Mesothelial cell of epicardium (in vitro differentiated cells): ENCODE measurements around the gene ACOT9. TPM values are rescaled to one million over a fixed set of nuclear protein-coding genes. Genes with fewer than 3 reads are reported as not detected.
"Not testable (repeated sequence)": the region's sequence is repeated elsewhere in the genome, so short reads cannot be mapped to it uniquely, and the experiment has no call there.

ENCODE experiments used
- DNase-seq, 2 experiments: peaks; one replicate each; pipeline ENCODE4 v3.0.0; 2021; ENCODE audit warnings: low spot score in 2 of 2; ENCODE audit not compliant: unreplicated experiment in 2 of 2
- H3K27ac Mint-ChIP-seq: 2 replicates; pipeline ENCODE4 v1.8.0; 2021; ENCODE audit warnings: mixed read lengths
- H3K27me3 Mint-ChIP-seq: 2 replicates; pipeline ENCODE4 v1.8.0; 2021; ENCODE audit warnings: low read depth, mixed read lengths
- H3K36me3 Mint-ChIP-seq: 2 replicates; pipeline ENCODE4 v1.8.0; 2021; ENCODE audit warnings: mixed read lengths
- H3K4me1 Mint-ChIP-seq: 2 replicates; pipeline ENCODE4 v1.8.0; 2021; ENCODE audit warnings: mixed read lengths
- H3K4me3 Mint-ChIP-seq: 2 replicates; pipeline ENCODE4 v1.8.0; 2021; ENCODE audit warnings: mild to moderate bottlenecking, moderate library complexity, mixed read lengths
- H3K9me3 Mint-ChIP-seq: 2 replicates; pipeline ENCODE4 v1.8.0; 2021; ENCODE audit warnings: mixed read lengths
- total RNA-seq: library from RNA; stranded (reverse); gene quantifications from 3 replicates; pipeline ENCODE4 v1.2.1, GENCODE V29; 2021
- TF ChIP-seq, protein P1 (sequence below): fragments of 200-600 bp; sonication (generic); IDR thresholded peaks from one replicate; pipeline ENCODE4 v1.5.0; 2021; ENCODE audit warnings: antibody characterized with exemption; ENCODE audit not compliant: unreplicated experiment

The ACOT9 gene
- total RNA-seq, 1 donor from 2014 or later: 32.7 TPM

DNA sequence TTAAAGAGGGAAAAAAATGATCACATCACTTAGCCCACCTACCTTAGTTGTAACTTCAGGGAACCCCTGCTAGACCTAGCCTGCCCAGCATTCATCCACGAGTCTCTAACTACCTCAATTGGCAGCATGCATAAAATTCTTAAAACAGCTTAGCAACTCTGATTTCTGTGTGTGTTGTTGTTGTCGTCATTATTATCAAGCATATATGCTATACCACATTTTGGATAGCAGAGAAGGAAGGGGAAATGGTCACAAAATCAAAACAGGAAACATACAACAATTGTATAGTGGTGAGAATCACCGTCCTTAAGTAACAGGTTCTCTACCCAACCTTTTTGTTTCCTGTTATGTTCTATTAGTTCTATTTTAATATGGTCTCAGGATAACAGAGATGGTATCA lies 2.7 kb upstream of the ACOT9 start:
- H3K4me1 Mint-ChIP-seq: peaks cover 2% of the 10 kb centered on the region
- no peak overlapping the region for H3K4me3 Mint-ChIP-seq
- TF ChIP-seq, protein P1, sequence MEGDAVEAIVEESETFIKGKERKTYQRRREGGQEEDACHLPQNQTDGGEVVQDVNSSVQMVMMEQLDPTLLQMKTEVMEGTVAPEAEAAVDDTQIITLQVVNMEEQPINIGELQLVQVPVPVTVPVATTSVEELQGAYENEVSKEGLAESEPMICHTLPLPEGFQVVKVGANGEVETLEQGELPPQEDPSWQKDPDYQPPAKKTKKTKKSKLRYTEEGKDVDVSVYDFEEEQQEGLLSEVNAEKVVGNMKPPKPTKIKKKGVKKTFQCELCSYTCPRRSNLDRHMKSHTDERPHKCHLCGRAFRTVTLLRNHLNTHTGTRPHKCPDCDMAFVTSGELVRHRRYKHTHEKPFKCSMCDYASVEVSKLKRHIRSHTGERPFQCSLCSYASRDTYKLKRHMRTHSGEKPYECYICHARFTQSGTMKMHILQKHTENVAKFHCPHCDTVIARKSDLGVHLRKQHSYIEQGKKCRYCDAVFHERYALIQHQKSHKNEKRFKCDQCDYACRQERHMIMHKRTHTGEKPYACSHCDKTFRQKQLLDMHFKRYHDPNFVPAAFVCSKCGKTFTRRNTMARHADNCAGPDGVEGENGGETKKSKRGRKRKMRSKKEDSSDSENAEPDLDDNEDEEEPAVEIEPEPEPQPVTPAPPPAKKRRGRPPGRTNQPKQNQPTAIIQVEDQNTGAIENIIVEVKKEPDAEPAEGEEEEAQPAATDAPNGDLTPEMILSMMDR: no peak
- no peaks in the 10 kb centered on the region for H3K27me3 Mint-ChIP-seq
- no peaks in the 10 kb centered on the region for H3K36me3 Mint-ChIP-seq
- H3K27ac Mint-ChIP-seq: no peak overlapping the region
- no peaks in the 10 kb centered on the region for H3K9me3 Mint-ChIP-seq
- DNase-seq: no peak

DNA sequence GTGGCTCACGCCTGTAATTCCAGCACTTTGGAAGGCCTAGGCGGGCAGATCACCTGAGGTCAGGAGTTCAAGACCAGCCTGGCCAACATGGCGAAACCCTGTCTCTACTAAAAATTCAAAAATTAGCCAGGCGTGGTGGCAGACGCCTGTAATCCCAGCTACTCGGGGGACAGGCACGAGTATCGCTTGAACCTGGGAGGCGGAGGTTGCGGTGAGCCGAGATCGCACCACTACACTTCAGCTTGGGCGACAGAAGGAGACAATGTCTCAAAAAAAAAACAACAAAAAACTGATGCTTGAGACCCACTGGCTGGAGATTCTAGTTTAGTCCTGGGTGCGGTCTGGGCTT lies 521 bp upstream of the ACOT9 start:
- H3K4me3 Mint-ChIP-seq: peak overlapping the region; percentile 79
- not testable (repeated sequence) for H3K27me3 Mint-ChIP-seq, H3K9me3 Mint-ChIP-seq, DNase-seq, H3K4me1 Mint-ChIP-seq, H3K36me3 Mint-ChIP-seq
- H3K27ac Mint-ChIP-seq: peak overlapping the region; percentile 95

DNA sequence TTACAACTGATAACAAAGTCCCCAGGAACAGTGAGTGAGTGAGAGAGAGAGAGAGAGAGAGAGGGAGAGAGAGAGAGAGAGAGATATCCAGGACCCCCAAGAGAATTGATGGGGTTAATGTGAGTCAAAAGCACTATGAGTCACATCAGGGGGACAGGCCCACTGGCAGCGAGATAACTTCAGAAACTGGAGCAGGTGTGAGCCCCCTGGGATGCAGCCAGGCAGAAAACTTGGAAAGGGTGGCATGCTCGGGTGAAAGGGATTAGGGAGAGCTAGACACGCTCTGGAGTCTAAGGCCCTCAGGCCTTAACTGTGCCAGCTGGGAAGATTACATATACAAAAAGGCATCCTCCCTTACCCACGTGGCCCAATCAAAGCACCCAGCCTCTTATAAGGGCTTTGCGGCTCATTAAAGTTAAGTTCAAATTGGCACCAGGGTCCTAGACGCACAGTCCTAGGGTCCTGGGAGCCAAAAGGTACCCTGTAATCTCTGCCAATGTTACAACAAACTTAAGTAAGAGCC lies 841 bp downstream of the ACOT9 start:
- no peak for DNase-seq
- Mint-ChIP-seq H3K36me3 (no peaks in the 10 kb centered on the region), H3K27me3 (no peaks in the 10 kb centered on the region), H3K27ac (peak overlapping the region; percentile 97), H3K4me3 (peak overlapping the region; percentile 79), H3K9me3 (no peaks in the 10 kb centered on the region), H3K4me1 (peaks cover 2% of the 10 kb centered on the region)
- TF ChIP-seq, protein P1: no peak

DNA sequence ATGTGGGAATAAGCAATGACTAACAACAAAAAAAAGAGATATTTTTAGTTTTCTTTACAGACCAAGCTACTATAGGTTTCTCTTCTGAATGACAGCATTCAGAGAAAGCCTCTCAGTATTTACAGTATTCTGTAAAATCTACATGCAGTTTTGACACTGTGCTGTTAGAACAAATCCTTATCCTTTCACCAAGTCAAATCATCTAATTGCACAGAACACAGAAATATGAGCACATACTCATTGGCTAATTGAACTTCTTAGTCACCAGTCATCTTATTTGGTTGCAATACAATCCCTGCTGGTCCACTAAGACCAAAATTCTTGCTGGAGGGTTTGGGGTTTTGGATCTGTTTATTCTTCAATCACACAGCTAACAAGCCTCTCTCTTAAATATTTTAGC lies 5.7 kb downstream of the ACOT9 start:
- no peaks in the 10 kb centered on the region for H3K27me3 Mint-ChIP-seq
- H3K27ac Mint-ChIP-seq: no peak overlapping the region
- H3K4me1 Mint-ChIP-seq: peaks cover 6% of the 10 kb centered on the region
- DNase-seq: no peak
- TF ChIP-seq, protein P1: no peak
- H3K36me3 Mint-ChIP-seq: peaks cover 5% of the 10 kb centered on the region
- H3K4me3 Mint-ChIP-seq: no peak overlapping the region
- H3K9me3 Mint-ChIP-seq: no peaks in the 10 kb centered on the region

DNA sequence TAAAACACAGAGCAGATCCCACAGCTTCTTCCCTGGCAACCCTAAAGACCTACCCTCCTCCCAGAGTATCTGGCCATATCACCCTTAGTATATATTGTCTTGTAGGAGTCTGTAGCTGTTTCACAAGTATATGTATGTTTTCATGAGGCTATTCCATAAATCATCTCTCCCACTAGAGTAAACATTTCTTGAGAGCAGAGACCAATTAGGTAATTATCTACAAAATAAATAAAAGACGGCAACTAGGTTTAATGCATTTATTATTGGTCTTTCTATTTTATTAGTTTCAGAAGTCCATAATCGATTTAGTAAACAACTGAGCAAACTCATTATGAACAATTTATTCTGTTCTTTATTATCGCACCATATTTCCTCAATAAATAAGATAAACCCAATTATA lies 7.0 kb downstream of the ACOT9 start:
- no peak overlapping the region for H3K27ac Mint-ChIP-seq
- H3K4me1 Mint-ChIP-seq: peaks cover 4% of the 10 kb centered on the region
- TF ChIP-seq, protein P1: no peak
- H3K27me3 Mint-ChIP-seq: no peaks in the 10 kb centered on the region
- peaks cover 6% of the 10 kb centered on the region for H3K9me3 Mint-ChIP-seq
- H3K4me3 Mint-ChIP-seq: no peak overlapping the region
- H3K36me3 Mint-ChIP-seq: peaks cover 11% of the 10 kb centered on the region
- no peak for DNase-seq

DNA sequence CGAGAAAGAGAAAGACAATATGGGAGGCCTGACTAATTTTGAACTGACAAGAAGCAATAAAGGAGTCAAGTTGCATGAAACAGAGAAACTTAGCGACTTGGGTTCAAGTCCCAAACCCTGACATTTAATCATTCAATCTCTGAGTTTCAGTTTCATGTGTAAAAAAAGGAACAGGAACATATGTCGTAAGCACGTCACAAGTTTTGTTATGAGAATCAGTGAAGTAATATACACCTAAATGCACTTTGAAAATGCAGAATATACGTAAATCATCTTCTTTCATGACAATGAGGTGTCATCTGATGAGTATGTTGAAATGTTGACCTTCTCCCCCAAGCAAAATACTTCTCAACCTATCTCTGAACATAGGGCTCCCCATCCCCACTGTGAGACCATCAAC lies 10.4 kb downstream of the ACOT9 start:
- Mint-ChIP-seq H3K4me3 (no peak overlapping the region), H3K27ac (no peak overlapping the region), H3K36me3 (peaks cover 17% of the 10 kb centered on the region), H3K27me3 (no peaks in the 10 kb centered on the region), H3K9me3 (peaks cover 6% of the 10 kb centered on the region), H3K4me1 (peaks cover 4% of the 10 kb centered on the region)
- DNase-seq: no peak
- TF ChIP-seq, protein P1: no peak
